Ishikawa (cell line): ENCODE data around the gene DUSP10.

Source experiments
- CEBPB ChIP-seq: IDR thresholded peaks from 2 replicates; pipeline ENCODE4 v1.6.1; 2012
- EP300 ChIP-seq: IDR thresholded peaks from 2 replicates; pipeline ENCODE4 v1.6.1; 2012; ENCODE audit warnings: borderline replicate concordance
- FOXM1 ChIP-seq: IDR thresholded peaks from 2 replicates; pipeline ENCODE4 v1.6.1; 2012; ENCODE audit warnings: low read depth, borderline replicate concordance
- NFIC ChIP-seq: IDR thresholded peaks from 2 replicates; pipeline ENCODE4 v1.6.1; 2012
- RAD21 ChIP-seq: IDR thresholded peaks from 2 replicates; pipeline ENCODE4 v1.6.1; 2012; ENCODE audit warnings: low read depth
- TAF1 ChIP-seq: IDR thresholded peaks from 2 replicates; pipeline ENCODE4 v1.6.1; 2012; ENCODE audit warnings: low read depth, mild to moderate bottlenecking
- YY1 ChIP-seq: IDR thresholded peaks from 2 replicates; pipeline ENCODE4 v1.6.1; 2012; ENCODE audit warnings: low read depth
- ZBTB7A ChIP-seq: IDR thresholded peaks from 2 replicates; pipeline ENCODE4 v1.6.1; 2012; ENCODE audit warnings: low read depth
- TF ChIP-seq, protein P1 (sequence below): IDR thresholded peaks from 2 replicates; pipeline ENCODE4 v1.6.1; 2012; ENCODE audit warnings: low read depth, mild to moderate bottlenecking

GRCh38 chr1:221747839-221748238 lies 6.0 kb upstream of the DUSP10 start:
- TF ChIP-seq, protein P1, sequence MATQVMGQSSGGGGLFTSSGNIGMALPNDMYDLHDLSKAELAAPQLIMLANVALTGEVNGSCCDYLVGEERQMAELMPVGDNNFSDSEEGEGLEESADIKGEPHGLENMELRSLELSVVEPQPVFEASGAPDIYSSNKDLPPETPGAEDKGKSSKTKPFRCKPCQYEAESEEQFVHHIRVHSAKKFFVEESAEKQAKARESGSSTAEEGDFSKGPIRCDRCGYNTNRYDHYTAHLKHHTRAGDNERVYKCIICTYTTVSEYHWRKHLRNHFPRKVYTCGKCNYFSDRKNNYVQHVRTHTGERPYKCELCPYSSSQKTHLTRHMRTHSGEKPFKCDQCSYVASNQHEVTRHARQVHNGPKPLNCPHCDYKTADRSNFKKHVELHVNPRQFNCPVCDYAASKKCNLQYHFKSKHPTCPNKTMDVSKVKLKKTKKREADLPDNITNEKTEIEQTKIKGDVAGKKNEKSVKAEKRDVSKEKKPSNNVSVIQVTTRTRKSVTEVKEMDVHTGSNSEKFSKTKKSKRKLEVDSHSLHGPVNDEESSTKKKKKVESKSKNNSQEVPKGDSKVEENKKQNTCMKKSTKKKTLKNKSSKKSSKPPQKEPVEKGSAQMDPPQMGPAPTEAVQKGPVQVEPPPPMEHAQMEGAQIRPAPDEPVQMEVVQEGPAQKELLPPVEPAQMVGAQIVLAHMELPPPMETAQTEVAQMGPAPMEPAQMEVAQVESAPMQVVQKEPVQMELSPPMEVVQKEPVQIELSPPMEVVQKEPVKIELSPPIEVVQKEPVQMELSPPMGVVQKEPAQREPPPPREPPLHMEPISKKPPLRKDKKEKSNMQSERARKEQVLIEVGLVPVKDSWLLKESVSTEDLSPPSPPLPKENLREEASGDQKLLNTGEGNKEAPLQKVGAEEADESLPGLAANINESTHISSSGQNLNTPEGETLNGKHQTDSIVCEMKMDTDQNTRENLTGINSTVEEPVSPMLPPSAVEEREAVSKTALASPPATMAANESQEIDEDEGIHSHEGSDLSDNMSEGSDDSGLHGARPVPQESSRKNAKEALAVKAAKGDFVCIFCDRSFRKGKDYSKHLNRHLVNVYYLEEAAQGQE: no peak
- TF ChIP-seq TAF1 (no peak), RAD21 (no peak), NFIC (no peak), CEBPB (no peak), ZBTB7A (no peak), FOXM1 (no peak), YY1 (no peak), EP300 (no peak)
